HL-60 (cell line): Measurements from ENCODE around the gene KLHL21.

ENCODE experiments used
- DNase-seq, 2 experiments: peaks; one replicate each; pipeline ENCODE4 v3.0.0-alpha.2; 2010 to 2020; ENCODE audit warnings: low read depth in 1 of 2, low spot score in 1 of 2
- H3K27ac ChIP-seq: fragments of 250-450 bp; sonication (Bioruptor Pico); replicated peaks from 2 replicates; pipeline ENCODE4 v1.5.1; 2020; ENCODE audit warnings: mild to moderate bottlenecking, moderate library complexity
- H3K27me3 ChIP-seq: fragments of 250-450 bp; sonication (Bioruptor Pico); 2 replicates; pipeline ENCODE4 v1.5.1; 2021; ENCODE audit warnings: mild to moderate bottlenecking, moderate library complexity; ENCODE audit not compliant: insufficient read depth, poor library complexity, severe bottlenecking
- H3K4me3 ChIP-seq: replicated peaks from 2 replicates; pipeline ENCODE4 v1.5.1; 2011; ENCODE audit warnings: mild to moderate bottlenecking, control low read depth, low read length; ENCODE audit not compliant: insufficient read depth
- CTCF ChIP-seq: IDR thresholded peaks from one replicate; pipeline ENCODE4 v1.5.1; 2011; ENCODE audit warnings: low read length, control low read depth, inconsistent platforms; ENCODE audit not compliant: insufficient read depth
- GABPA ChIP-seq: IDR thresholded peaks from 2 replicates; pipeline ENCODE4 v1.6.1; 2012; ENCODE audit warnings: low read depth
- POLR2AphosphoS5 ChIP-seq: IDR thresholded peaks from 2 replicates; pipeline ENCODE4 v1.6.1; 2012; ENCODE audit warnings: low read depth
- REST ChIP-seq: IDR thresholded peaks from 2 replicates; pipeline ENCODE4 v1.6.1; 2012; ENCODE audit warnings: low read depth; ENCODE audit not compliant: insufficient replicate concordance
- SPI1 ChIP-seq: IDR thresholded peaks from 2 replicates; pipeline ENCODE4 v1.6.1; 2012; ENCODE audit warnings: low read depth, mild to moderate bottlenecking, borderline replicate concordance

The KLHL21 gene

GRCh38 chr1:6588128-6588892, 14.4 kb downstream of the KLHL21 start:
- no peak for TF ChIP-seq REST
- TF ChIP-seq POLR2AphosphoS5: peak; percentile 25; the same call in 1 of the 2 replicates
- no peak for TF ChIP-seq CTCF
- no peak overlapping the region for H3K4me3 ChIP-seq
- H3K27ac ChIP-seq: no peak overlapping the region
- H3K27me3 ChIP-seq: no peaks in the 10 kb centered on the region
- no peak for DNase-seq

GRCh38 chr1:6587261-6588005, 15.2 kb downstream of the KLHL21 start:
- no peaks in the 10 kb centered on the region for H3K27me3 ChIP-seq
- no peak overlapping the region for H3K4me3 ChIP-seq
- no peak for DNase-seq
- H3K27ac ChIP-seq: no peak overlapping the region
- TF ChIP-seq GABPA: no peak
- no peak for TF ChIP-seq POLR2AphosphoS5
- no peak for TF ChIP-seq SPI1
- TF ChIP-seq CTCF: no peak
- no peak for TF ChIP-seq REST

- no peak for DNase-seq
- TF ChIP-seq CTCF: no peak
- TF ChIP-seq REST: no peak
- TF ChIP-seq SPI1: no peak
- no peak for TF ChIP-seq GABPA
- TF ChIP-seq POLR2AphosphoS5: no peak; the same call in 1 of the 2 replicates
- no peaks in the 10 kb centered on the region for H3K27me3 ChIP-seq
- H3K27ac ChIP-seq: no peak overlapping the region
- H3K4me3 ChIP-seq: no peak overlapping the region
Measured at GRCh38 chr1:6586404-6586816, 16.3 kb downstream of the KLHL21 start.
